WTC11 (cell line): ENCODE measurements around the gene ANKRD33.

Experiments used
- ELF4 ChIP-seq: sonication (generic); formaldehyde crosslinking; IDR thresholded peaks from 2 replicates; pipeline ENCODE4 v1.8.1; 2022; ENCODE audit warnings: low read depth, mild to moderate bottlenecking, moderate library complexity, missing genetic modification reagents
- FOXP1 ChIP-seq: sonication (generic); formaldehyde crosslinking; IDR thresholded peaks from 2 replicates; pipeline ENCODE4 v1.8.0; 2022; ENCODE audit warnings: missing genetic modification reagents, mild to moderate bottlenecking, moderate library complexity, borderline replicate concordance
- GABPB1 ChIP-seq: sonication (generic); formaldehyde crosslinking; IDR thresholded peaks from 2 replicates; pipeline ENCODE4 v1.8.1; 2023; ENCODE audit warnings: mild to moderate bottlenecking, missing genetic modification reagents
- MXD4 ChIP-seq: fragments of 250-450 bp; sonication (Bioruptor Pico); IDR thresholded peaks from 2 replicates; pipeline ENCODE4 v1.8.0; 2021; ENCODE audit warnings: mild to moderate bottlenecking, moderate library complexity, borderline replicate concordance
- RELA ChIP-seq: sonication (generic); formaldehyde crosslinking; IDR thresholded peaks from 2 replicates; pipeline ENCODE4 v1.8.1; 2022; ENCODE audit warnings: missing genetic modification reagents, mild to moderate bottlenecking, borderline replicate concordance
- TEAD4 ChIP-seq: sonication (generic); formaldehyde crosslinking; IDR thresholded peaks from 2 replicates; pipeline ENCODE4 v1.8.0; 2022; ENCODE audit warnings: mild to moderate bottlenecking, missing genetic modification reagents
- TP53 ChIP-seq: sonication (generic); formaldehyde crosslinking; IDR thresholded peaks from 2 replicates; pipeline ENCODE4 v1.8.1; 2023; ENCODE audit warnings: mild to moderate bottlenecking, missing genetic modification reagents
- ZNF671 ChIP-seq: fragments of 250-450 bp; sonication (Bioruptor Pico); IDR thresholded peaks from 2 replicates; pipeline ENCODE4 v1.8.0; 2021; ENCODE audit warnings: mild to moderate bottlenecking
- TF ChIP-seq, protein P1 (sequence below): sonication (generic); formaldehyde crosslinking; IDR thresholded peaks from 2 replicates; pipeline ENCODE4 v1.8.1; 2022; ENCODE audit warnings: low read depth, missing genetic modification reagents, borderline replicate concordance
- TF ChIP-seq, protein P2 (sequence below): fragments of 200-600 bp; IDR thresholded peaks from 2 replicates; pipeline ENCODE4 v1.8.0; 2022; ENCODE audit warnings: antibody characterized with exemption
- TF ChIP-seq, protein P3 (sequence below): sonication (generic); formaldehyde crosslinking; IDR thresholded peaks from 2 replicates; pipeline ENCODE4 v1.8.0; 2022; ENCODE audit warnings: mild to moderate bottlenecking, missing genetic modification reagents
- TF ChIP-seq, protein P4 (sequence below): sonication (generic); formaldehyde crosslinking; IDR thresholded peaks from 2 replicates; pipeline ENCODE4 v1.8.0; 2022; ENCODE audit warnings: mild to moderate bottlenecking, missing genetic modification reagents

DNA sequence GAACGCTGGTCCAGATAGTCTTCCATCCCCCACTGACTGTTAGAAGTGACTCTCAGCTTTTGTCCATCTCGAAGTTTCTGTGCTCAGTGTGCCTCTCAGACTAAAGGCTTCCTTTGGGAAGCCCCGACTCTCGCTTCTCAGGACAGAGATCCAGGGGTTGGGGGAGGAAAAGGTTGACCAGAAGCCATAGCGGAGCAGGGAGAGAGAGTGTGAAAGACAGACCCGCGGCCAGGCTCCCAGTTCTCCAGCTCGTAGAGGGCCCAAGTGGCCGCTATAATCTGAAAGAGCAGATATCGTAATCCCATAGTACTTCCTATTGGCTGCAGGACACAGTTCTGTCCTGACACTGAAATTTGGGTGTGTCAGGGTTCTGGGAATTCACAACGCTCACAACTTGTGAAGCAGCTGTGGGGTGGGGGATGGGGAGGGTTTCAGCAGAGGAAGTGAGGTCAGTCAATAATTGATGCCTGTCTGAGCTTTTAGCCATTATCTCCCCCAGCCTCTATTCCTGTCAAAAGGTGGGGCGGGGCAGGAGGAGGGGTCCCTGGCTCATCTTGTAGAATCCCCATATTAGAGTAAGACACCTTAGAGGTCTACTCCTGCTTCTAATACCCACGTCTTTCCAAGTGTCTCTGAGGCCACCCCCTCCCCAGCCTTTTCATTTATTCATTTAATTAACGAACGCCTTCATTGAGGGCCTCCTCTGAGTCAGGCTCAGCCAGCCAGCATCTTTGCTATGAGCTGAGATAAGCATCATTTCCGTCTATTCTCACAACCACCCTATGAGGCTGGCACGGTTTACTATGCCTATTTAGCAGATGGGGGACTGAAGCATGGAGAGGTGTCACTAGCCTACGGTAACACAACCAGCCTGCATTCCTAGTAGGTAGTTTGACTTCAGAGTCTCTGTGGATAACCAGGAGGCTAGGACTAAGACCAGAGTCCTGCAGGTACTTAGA is 17.8 kb downstream of the ANKRD33 start:
- TF ChIP-seq, protein P1, sequence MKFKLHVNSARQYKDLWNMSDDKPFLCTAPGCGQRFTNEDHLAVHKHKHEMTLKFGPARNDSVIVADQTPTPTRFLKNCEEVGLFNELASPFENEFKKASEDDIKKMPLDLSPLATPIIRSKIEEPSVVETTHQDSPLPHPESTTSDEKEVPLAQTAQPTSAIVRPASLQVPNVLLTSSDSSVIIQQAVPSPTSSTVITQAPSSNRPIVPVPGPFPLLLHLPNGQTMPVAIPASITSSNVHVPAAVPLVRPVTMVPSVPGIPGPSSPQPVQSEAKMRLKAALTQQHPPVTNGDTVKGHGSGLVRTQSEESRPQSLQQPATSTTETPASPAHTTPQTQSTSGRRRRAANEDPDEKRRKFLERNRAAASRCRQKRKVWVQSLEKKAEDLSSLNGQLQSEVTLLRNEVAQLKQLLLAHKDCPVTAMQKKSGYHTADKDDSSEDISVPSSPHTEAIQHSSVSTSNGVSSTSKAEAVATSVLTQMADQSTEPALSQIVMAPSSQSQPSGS (CRISPR knock-in tag) = no peak
- no peak for TF ChIP-seq TEAD4 (CRISPR knock-in tag)
- TF ChIP-seq MXD4 (CRISPR knock-in tag) = no peak
- TF ChIP-seq, protein P2, sequence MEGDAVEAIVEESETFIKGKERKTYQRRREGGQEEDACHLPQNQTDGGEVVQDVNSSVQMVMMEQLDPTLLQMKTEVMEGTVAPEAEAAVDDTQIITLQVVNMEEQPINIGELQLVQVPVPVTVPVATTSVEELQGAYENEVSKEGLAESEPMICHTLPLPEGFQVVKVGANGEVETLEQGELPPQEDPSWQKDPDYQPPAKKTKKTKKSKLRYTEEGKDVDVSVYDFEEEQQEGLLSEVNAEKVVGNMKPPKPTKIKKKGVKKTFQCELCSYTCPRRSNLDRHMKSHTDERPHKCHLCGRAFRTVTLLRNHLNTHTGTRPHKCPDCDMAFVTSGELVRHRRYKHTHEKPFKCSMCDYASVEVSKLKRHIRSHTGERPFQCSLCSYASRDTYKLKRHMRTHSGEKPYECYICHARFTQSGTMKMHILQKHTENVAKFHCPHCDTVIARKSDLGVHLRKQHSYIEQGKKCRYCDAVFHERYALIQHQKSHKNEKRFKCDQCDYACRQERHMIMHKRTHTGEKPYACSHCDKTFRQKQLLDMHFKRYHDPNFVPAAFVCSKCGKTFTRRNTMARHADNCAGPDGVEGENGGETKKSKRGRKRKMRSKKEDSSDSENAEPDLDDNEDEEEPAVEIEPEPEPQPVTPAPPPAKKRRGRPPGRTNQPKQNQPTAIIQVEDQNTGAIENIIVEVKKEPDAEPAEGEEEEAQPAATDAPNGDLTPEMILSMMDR = no peak
- TF ChIP-seq FOXP1 (CRISPR knock-in tag) = no peak
- no peak for TF ChIP-seq GABPB1 (CRISPR knock-in tag)
- TF ChIP-seq, protein P3, sequence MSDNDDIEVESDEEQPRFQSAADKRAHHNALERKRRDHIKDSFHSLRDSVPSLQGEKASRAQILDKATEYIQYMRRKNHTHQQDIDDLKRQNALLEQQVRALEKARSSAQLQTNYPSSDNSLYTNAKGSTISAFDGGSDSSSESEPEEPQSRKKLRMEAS = no peak
- no peak for TF ChIP-seq TP53 (CRISPR knock-in tag)
- no peak for TF ChIP-seq ELF4 (CRISPR knock-in tag)
- no peak for TF ChIP-seq RELA (CRISPR knock-in tag)
- TF ChIP-seq ZNF671 (CRISPR knock-in tag) = no peak
- TF ChIP-seq, protein P4, sequence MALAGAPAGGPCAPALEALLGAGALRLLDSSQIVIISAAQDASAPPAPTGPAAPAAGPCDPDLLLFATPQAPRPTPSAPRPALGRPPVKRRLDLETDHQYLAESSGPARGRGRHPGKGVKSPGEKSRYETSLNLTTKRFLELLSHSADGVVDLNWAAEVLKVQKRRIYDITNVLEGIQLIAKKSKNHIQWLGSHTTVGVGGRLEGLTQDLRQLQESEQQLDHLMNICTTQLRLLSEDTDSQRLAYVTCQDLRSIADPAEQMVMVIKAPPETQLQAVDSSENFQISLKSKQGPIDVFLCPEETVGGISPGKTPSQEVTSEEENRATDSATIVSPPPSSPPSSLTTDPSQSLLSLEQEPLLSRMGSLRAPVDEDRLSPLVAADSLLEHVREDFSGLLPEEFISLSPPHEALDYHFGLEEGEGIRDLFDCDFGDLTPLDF (CRISPR knock-in tag) = no peak
